SK-N-SH (cell line): ENCODE results near the gene RCSD1. TPM values are rescaled to one million over a fixed set of nuclear protein-coding genes. Genes with fewer than 3 reads are reported as not detected.

Experiments used
- CTCF ChIA-PET: fragments of 300-600, 350-600 bp; formaldehyde crosslinking; extraction: SDS; loops from one replicate; lab custom pipeline; 2021; lab: Yijun Ruan, JAX
- POLR2A ChIA-PET: fragments of 350-600 bp; sonication (Branson Sonifier 250); formaldehyde crosslinking; extraction: SDS; loops from one replicate; lab custom pipeline; 2020; ENCODE audit warnings: antibody characterized with exemption, inconsistent platforms; lab: Yijun Ruan, JAX
- DNase-seq: peaks from one replicate; pipeline ENCODE4 v3.0.0; 2012
- H2AFZ ChIP-seq: fragments of 200-600 bp; sonication (generic); 2 replicates; pipeline ENCODE4 v1.8.1; 2016; ENCODE audit warnings: antibody characterized with exemption, mild to moderate bottlenecking, low read depth
- H3F3A ChIP-seq: fragments of 200-600 bp; sonication (generic); replicated peaks from 2 replicates; pipeline ENCODE3; 2016; ENCODE audit warnings: antibody characterized with exemption, mild to moderate bottlenecking; ENCODE audit not compliant: insufficient read depth
- H3K27ac ChIP-seq, 2 experiments: fragments of 200-500 bp in 1 of 2; fragments of 200-600 bp in 1 of 2; sonication (Bioruptor generic) in 1 of 2; sonication (generic), shearing (Covaris generic) in 1 of 2; 2 replicates each; pipeline versions ENCODE4 v1.5.1 to v1.6.1; 2014 to 2016; ENCODE audit warnings: low read depth in 2 of 2, inconsistent platforms in 1 of 2, low read length in 1 of 2, mild to moderate bottlenecking in 1 of 2, mixed read lengths in 1 of 2
- H3K27me3 ChIP-seq: fragments of 200-600 bp; sonication (generic), shearing (Covaris generic); 2 replicates; pipeline ENCODE4 v1.6.1; 2016; ENCODE audit warnings: mixed run types; ENCODE audit not compliant: insufficient read depth
- H3K36me3 ChIP-seq, 2 experiments: fragments of 200-500 bp in 1 of 2; fragments of 200-600 bp in 1 of 2; sonication (Bioruptor generic) in 1 of 2; sonication (generic) in 1 of 2; replicated peaks in 1 of 2; 2 replicates each; pipeline versions ENCODE3 to v1.5.1; 2014 to 2016; ENCODE audit warnings: low read length in 1 of 2, mild to moderate bottlenecking in 1 of 2; ENCODE audit not compliant: insufficient read depth in 2 of 2, control insufficient read depth in 1 of 2
- H3K4me1 ChIP-seq, 2 experiments: fragments of 200-500 bp in 1 of 2; fragments of 200-600 bp in 1 of 2; sonication (Bioruptor generic) in 1 of 2; sonication (generic), shearing (Covaris generic) in 1 of 2; 2 replicates each; pipeline versions ENCODE4 v1.5.1 to v1.6.1; 2014 to 2016; ENCODE audit warnings: low read depth in 1 of 2, low read length in 1 of 2, mixed run types in 1 of 2; ENCODE audit not compliant: insufficient read depth in 2 of 2, control insufficient read depth in 1 of 2
- H3K4me2 ChIP-seq: fragments of 200-600 bp; sonication (generic), shearing (Covaris generic); 2 replicates; pipeline ENCODE4 v1.6.1; 2017; ENCODE audit warnings: mixed run types
- H3K4me3 ChIP-seq, 2 experiments: fragments of 200-500 bp in 1 of 2; fragments of 200-600 bp in 1 of 2; sonication (Bioruptor generic) in 1 of 2; sonication (generic), shearing (Covaris generic) in 1 of 2; 2 replicates each; pipeline versions ENCODE4 v1.5.1 to v1.8.1; 2014 to 2016; ENCODE audit warnings: low read depth in 2 of 2, inconsistent platforms in 1 of 2, low read length in 1 of 2, mild to moderate bottlenecking in 1 of 2, mixed read lengths in 1 of 2, moderate library complexity in 1 of 2
- H3K79me2 ChIP-seq: fragments of 200-600 bp; sonication (generic); 2 replicates; pipeline ENCODE4 v1.8.1; 2017; ENCODE audit warnings: mild to moderate bottlenecking; ENCODE audit not compliant: insufficient read depth
- H3K9ac ChIP-seq: fragments of 200-600 bp; sonication (generic); 2 replicates; pipeline ENCODE4 v1.6.1; 2017; ENCODE audit warnings: mixed run types
- H3K9me2 ChIP-seq: fragments of 200-600 bp; sonication (generic); 2 replicates; pipeline ENCODE4 v1.6.1; 2017; ENCODE audit warnings: mixed run types
- H3K9me3 ChIP-seq: fragments of 200-600 bp; sonication (generic); 2 replicates; pipeline ENCODE4 v1.6.1; 2017; ENCODE audit warnings: mixed run types, mild to moderate bottlenecking, moderate library complexity
- H4K20me1 ChIP-seq: fragments of 200-600 bp; sonication (generic); 2 replicates; pipeline ENCODE4 v1.6.1; 2017; ENCODE audit warnings: mild to moderate bottlenecking, mixed run types; ENCODE audit not compliant: insufficient read depth
- CHD2 ChIP-seq: fragments of 150-350 bp; IDR thresholded peaks from 2 replicates; pipeline ENCODE4 v1.6.1; 2018; ENCODE audit warnings: low read length; ENCODE audit not compliant: partially characterized antibody
- ELF1 ChIP-seq: IDR thresholded peaks from 2 replicates; pipeline ENCODE4 v1.4.0; 2012
- FOXJ3 ChIP-seq: sonication (generic); formaldehyde crosslinking; IDR thresholded peaks from 2 replicates; pipeline ENCODE4 v1.5.1; 2020; ENCODE audit warnings: mild to moderate bottlenecking, missing genetic modification reagents
- NRF1 ChIP-seq: IDR thresholded peaks from 2 replicates; pipeline ENCODE4 v1.6.1; 2012; ENCODE audit warnings: low read depth, mild to moderate bottlenecking, low read length
- RCOR1 ChIP-seq: fragments of 150-350 bp; IDR thresholded peaks from 2 replicates; pipeline ENCODE4 v1.6.1; 2017; ENCODE audit warnings: antibody characterized with exemption, low read length
- SIN3A ChIP-seq: IDR thresholded peaks from 2 replicates; pipeline ENCODE4 v1.6.1; 2012; ENCODE audit warnings: low read depth, mild to moderate bottlenecking, low read length, moderate library complexity, borderline replicate concordance
- TEAD4 ChIP-seq: IDR thresholded peaks from 2 replicates; pipeline ENCODE4 v1.4.0; 2012; ENCODE audit warnings: mild to moderate bottlenecking, borderline replicate concordance; ENCODE audit not compliant: insufficient read depth
- YY1 ChIP-seq: IDR thresholded peaks from 2 replicates; pipeline ENCODE4 v1.4.0; 2012; ENCODE audit warnings: low read depth, mild to moderate bottlenecking
- WGBS: methylation state at CpG from one replicate; pipeline ENCODE4 v1.1.6; 2017; ENCODE audit warnings: low lambda C conversion rate; 5-methylcytosine and 5-hydroxymethylcytosine counted together
- polyA plus RNA-seq, 3 experiments: library from polyadenylated mRNA; depleted of rRNA; stranded (reverse); fragments of >200 nt; gene quantifications; 2 replicates each; pipeline ENCODE4 v1.2.3, GENCODE V29; 2012
- TF ChIP-seq, protein P1 (sequence below): fragments of 150-350 bp; IDR thresholded peaks from 2 replicates; pipeline ENCODE4 v1.6.1; 2017; ENCODE audit warnings: antibody characterized with exemption, low read length, low read depth, borderline replicate concordance
- TF ChIP-seq, protein P2 (sequence below): IDR thresholded peaks from 2 replicates; pipeline ENCODE4 v1.4.0; 2012; ENCODE audit warnings: low read depth, borderline replicate concordance
- TF ChIP-seq, protein P3 (sequence below): IDR thresholded peaks from 2 replicates; pipeline ENCODE4 v1.4.0; 2012; ENCODE audit warnings: low read depth
- TF ChIP-seq, protein P4 (sequence below): IDR thresholded peaks from 2 replicates; pipeline ENCODE4 v1.4.0; 2012; ENCODE audit warnings: low read depth, borderline replicate concordance
- TF ChIP-seq, protein P5 (sequence below): IDR thresholded peaks from 2 replicates; pipeline ENCODE4; 2012

The RCSD1 gene
- polyA plus RNA-seq, 1 of the 3 experiments (the other 2 are of a cell fraction) = 0.02 TPM

DNA sequence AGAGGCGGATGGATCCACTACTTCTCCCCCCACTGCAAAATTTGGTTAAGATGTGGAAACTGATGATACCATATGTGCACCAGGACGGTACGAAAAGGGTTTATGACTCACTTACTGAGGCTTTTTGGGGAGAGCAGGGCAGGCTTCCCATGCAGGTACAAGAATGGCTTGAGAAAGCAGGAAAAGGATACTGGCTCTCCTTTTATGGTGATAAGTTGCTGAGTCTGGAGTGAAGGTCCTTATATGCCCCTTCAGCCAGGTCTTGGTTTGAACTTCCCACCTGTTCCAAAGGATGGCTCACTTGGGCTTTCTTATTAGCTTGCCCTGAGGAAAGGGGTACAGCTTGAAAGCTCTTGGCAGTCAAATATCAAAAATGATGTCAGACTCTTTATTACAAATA lies 114.9 kb downstream of the RCSD1 start:
- WGBS = 97% methylated on average over 3 of the region's 3 CpGs
- TF ChIP-seq, protein P1, sequence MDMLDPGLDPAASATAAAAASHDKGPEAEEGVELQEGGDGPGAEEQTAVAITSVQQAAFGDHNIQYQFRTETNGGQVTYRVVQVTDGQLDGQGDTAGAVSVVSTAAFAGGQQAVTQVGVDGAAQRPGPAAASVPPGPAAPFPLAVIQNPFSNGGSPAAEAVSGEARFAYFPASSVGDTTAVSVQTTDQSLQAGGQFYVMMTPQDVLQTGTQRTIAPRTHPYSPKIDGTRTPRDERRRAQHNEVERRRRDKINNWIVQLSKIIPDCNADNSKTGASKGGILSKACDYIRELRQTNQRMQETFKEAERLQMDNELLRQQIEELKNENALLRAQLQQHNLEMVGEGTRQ = no peak
- TF ChIP-seq, protein P2, sequence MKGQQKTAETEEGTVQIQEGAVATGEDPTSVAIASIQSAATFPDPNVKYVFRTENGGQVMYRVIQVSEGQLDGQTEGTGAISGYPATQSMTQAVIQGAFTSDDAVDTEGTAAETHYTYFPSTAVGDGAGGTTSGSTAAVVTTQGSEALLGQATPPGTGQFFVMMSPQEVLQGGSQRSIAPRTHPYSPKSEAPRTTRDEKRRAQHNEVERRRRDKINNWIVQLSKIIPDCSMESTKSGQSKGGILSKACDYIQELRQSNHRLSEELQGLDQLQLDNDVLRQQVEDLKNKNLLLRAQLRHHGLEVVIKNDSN = no peak
- no peak for TF ChIP-seq ELF1
- no peak for TF ChIP-seq SIN3A
- TF ChIP-seq, protein P3, sequence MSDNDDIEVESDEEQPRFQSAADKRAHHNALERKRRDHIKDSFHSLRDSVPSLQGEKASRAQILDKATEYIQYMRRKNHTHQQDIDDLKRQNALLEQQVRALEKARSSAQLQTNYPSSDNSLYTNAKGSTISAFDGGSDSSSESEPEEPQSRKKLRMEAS = no peak
- TF ChIP-seq CHD2 = no peak
- TF ChIP-seq FOXJ3 (CRISPR knock-in tag) = no peak
- TF ChIP-seq, all 33 proteins: peak for 0
- H3K9me2 ChIP-seq = no peaks in the 10 kb centered on the region
- H3K4me2 ChIP-seq = no peak overlapping the region
- no peak overlapping the region for H3K27ac ChIP-seq
- peaks cover 8% of the 10 kb centered on the region for H3F3A ChIP-seq
- H3K27me3 ChIP-seq = no peaks in the 10 kb centered on the region
- H3K9ac ChIP-seq = no peak overlapping the region
- ChIA-PET CTCF (interaction anchor here (0.6 kb wide), 1 partner anchor 9 kb away, joined by 3 read pairs; no protein-coding TSS in a partner anchor), POLR2A (no interaction called here)
- H3K79me2 ChIP-seq = peaks cover 98% of the 10 kb centered on the region
- H3K4me1 ChIP-seq = peaks cover 11 to 15% of the 10 kb centered on the region in 2 experiments; a peak in 3 of 4 replicates
- no peaks in the 10 kb centered on the region for H3K9me3 ChIP-seq
- no peak overlapping the region for H2AFZ ChIP-seq
- peaks cover 36% of the 10 kb centered on the region for H4K20me1 ChIP-seq
- H3K36me3 ChIP-seq = no peaks in the 10 kb centered on the region
- H3K4me3 ChIP-seq = no peak overlapping the region
- no peak for DNase-seq

DNA sequence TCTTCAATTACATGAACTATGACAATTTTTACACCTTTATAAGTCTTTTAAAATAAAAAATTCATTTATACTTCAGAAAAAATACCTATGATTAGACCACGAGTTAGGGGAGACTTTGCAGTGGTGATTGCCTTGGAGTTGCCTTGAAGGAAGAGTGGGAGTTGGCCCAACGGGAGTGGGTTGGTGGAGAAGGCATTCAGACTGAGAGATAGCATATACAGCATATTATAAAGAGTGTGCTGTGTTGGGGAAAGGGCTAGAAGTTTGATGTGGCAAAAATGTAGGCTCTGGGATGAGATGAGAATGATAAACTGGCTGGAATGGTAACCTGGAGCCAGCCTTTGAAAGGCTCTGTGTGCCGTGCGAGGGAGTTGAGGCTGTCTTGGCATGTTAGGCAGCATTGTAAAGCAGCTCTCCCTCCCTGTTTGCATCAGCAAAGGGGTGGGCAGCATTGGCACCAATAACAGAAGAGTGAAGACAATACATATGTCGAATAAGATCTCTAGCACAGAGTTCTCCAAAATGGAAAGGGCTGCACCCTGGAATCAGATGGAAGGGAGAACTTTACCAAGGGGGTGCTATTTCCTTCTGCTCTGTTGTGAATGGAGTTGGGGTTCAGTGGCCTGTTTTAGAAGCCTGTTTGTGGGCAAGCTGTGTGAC lies 116.1 kb downstream of the RCSD1 start:
- no peak overlapping the region for H3K27ac ChIP-seq
- H3K4me2 ChIP-seq = no peak overlapping the region
- no peak overlapping the region for H3K4me3 ChIP-seq
- ChIA-PET POLR2A (no interaction called here), CTCF (no interaction called here)
- peaks cover 13 to 15% of the 10 kb centered on the region in 2 experiments; a peak in 3 of 4 replicates for H3K4me1 ChIP-seq
- peaks cover 8% of the 10 kb centered on the region for H3F3A ChIP-seq
- H2AFZ ChIP-seq = no peak overlapping the region
- H3K27me3 ChIP-seq = no peaks in the 10 kb centered on the region
- no peak for DNase-seq
- no peaks in the 10 kb centered on the region for H3K9me2 ChIP-seq
- H3K36me3 ChIP-seq = no peaks in the 10 kb centered on the region
- H3K9ac ChIP-seq = no peak overlapping the region
- 84% methylated on average over 5 of the region's 5 CpGs for WGBS
- peaks cover 99% of the 10 kb centered on the region for H3K79me2 ChIP-seq
- peaks cover 36% of the 10 kb centered on the region for H4K20me1 ChIP-seq
- H3K9me3 ChIP-seq = no peaks in the 10 kb centered on the region
- TF ChIP-seq, protein P4, sequence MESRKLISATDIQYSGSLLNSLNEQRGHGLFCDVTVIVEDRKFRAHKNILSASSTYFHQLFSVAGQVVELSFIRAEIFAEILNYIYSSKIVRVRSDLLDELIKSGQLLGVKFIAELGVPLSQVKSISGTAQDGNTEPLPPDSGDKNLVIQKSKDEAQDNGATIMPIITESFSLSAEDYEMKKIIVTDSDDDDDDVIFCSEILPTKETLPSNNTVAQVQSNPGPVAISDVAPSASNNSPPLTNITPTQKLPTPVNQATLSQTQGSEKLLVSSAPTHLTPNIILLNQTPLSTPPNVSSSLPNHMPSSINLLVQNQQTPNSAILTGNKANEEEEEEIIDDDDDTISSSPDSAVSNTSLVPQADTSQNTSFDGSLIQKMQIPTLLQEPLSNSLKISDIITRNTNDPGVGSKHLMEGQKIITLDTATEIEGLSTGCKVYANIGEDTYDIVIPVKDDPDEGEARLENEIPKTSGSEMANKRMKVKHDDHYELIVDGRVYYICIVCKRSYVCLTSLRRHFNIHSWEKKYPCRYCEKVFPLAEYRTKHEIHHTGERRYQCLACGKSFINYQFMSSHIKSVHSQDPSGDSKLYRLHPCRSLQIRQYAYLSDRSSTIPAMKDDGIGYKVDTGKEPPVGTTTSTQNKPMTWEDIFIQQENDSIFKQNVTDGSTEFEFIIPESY = no peak
- TF ChIP-seq SIN3A = no peak
- no peak for TF ChIP-seq TEAD4
- no peak for TF ChIP-seq NRF1
- TF ChIP-seq RCOR1 = no peak
- no peak for TF ChIP-seq YY1
- TF ChIP-seq, protein P5, sequence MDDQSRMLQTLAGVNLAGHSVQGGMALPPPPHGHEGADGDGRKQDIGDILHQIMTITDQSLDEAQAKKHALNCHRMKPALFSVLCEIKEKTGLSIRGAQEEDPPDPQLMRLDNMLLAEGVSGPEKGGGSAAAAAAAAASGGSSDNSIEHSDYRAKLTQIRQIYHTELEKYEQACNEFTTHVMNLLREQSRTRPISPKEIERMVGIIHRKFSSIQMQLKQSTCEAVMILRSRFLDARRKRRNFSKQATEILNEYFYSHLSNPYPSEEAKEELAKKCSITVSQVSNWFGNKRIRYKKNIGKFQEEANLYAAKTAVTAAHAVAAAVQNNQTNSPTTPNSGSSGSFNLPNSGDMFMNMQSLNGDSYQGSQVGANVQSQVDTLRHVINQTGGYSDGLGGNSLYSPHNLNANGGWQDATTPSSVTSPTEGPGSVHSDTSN = no peak
